BLaER1 treated with 17β-estradiol and CSF1 and Interleukin-3, amounts not matched to agents 10 nM and 100 nM (cell line): ENCODE data around the gene WDHD1.
"Not testable (repeated sequence)": the region's sequence is repeated elsewhere in the genome, so short reads cannot be mapped to it uniquely, and the experiment has no call there.

Experiments
- H3K27ac ChIP-seq, 11 experiments: shearing (Covaris generic); formaldehyde crosslinking; 2 replicates each; pipeline ENCODE4 v1.8.1; 2022
- H3K27me3 ChIP-seq, 11 experiments: shearing (Covaris generic); formaldehyde crosslinking; 2 replicates each; pipeline ENCODE4 v1.8.1; 2022
- H3K36me3 ChIP-seq, 11 experiments: shearing (Covaris generic); formaldehyde crosslinking; 2 replicates each; pipeline ENCODE4 v1.8.1; 2022
- H3K4me1 ChIP-seq, 10 experiments: shearing (Covaris generic); formaldehyde crosslinking; 2 replicates each; pipeline ENCODE4 v1.8.1; 2022
- H3K4me2 ChIP-seq, 11 experiments: shearing (Covaris generic); formaldehyde crosslinking; 2 replicates each; pipeline ENCODE4 v1.8.1; 2022
- H3K4me3 ChIP-seq, 10 experiments: shearing (Covaris generic); formaldehyde crosslinking; 2 replicates each; pipeline ENCODE4 v1.8.1; 2022
- H3K9ac ChIP-seq, 11 experiments: shearing (Covaris generic); formaldehyde crosslinking; 2 replicates each; pipeline ENCODE4 v1.8.1; 2022
- H3K9me3 ChIP-seq, 11 experiments: shearing (Covaris generic); formaldehyde crosslinking; replicated peaks in 1 of 11; 2 replicates each; pipeline ENCODE4 v1.8.1; 2022
- H4K20me1 ChIP-seq, 11 experiments: shearing (Covaris generic); formaldehyde crosslinking; 2 replicates each; pipeline ENCODE4 v1.8.1; 2022
- Cebpa-rat ChIP-seq, 11 experiments: shearing (Covaris generic); IDR thresholded peaks; 2 replicates each; pipeline ENCODE4 v1.8.1; 2022

Gene WDHD1

GRCh38 chr14:55031190-55031589, 4.3 kb upstream of the WDHD1 start:
- Histone ChIP-seq H3K27ac (peak overlapping the region in 6 of 11 experiments; percentile 3 to 31 (median 14); a peak in 4 of 22 replicates), H3K4me3 (peak overlapping the region in 1 of 10 experiments; percentile 13; a peak in 2 of 20 replicates), H3K9ac (peak overlapping the region in 9 of 11 experiments; percentile 6 to 64 (median 35); a peak in 12 of 22 replicates), H3K4me1 (peaks cover 22 to 42% (median 38%) of the 10 kb centered on the region in 10 experiments), H3K4me2 (peak overlapping the region; percentile 68 to 98 (median 81)), H3K9me3 (peaks cover 0 to 5% (median 1%) of the 10 kb centered on the region in 11 experiments; a peak in 7 of 22 replicates), H3K36me3 (peaks cover 28 to 51% (median 37%) of the 10 kb centered on the region in 11 experiments), H3K27me3 (no peaks in the 10 kb centered on the region), H4K20me1 (peaks cover 9 to 64% (median 45%) of the 10 kb centered on the region in 11 experiments; a peak in 18 of 22 replicates)
- no peak for TF ChIP-seq Cebpa-rat (IDR thresholded peaks at IDR 0.05)

GRCh38 chr14:55028476-55028875, 1.6 kb upstream of the WDHD1 start:
- H4K20me1 ChIP-seq: peaks cover 9 to 53% (median 44%) of the 10 kb centered on the region in 11 experiments; a peak in 18 of 22 replicates
- H3K36me3 ChIP-seq: peaks cover 2 to 34% (median 18%) of the 10 kb centered on the region in 11 experiments; a peak in 19 of 22 replicates
- TF ChIP-seq Cebpa-rat (IDR thresholded peaks at IDR 0.05): no peak
- peak overlapping the region; percentile 75 to 92 (median 85) for H3K4me3 ChIP-seq
- no peaks in the 10 kb centered on the region for H3K27me3 ChIP-seq
- no peaks in the 10 kb centered on the region for H3K9me3 ChIP-seq
- peak overlapping the region; percentile 2 to 94 (median 91); a peak in 18 of 22 replicates for H3K27ac ChIP-seq
- peak overlapping the region; percentile 82 to 94 (median 92); a peak in 21 of 22 replicates for H3K9ac ChIP-seq
- peaks cover 32 to 52% (median 48%) of the 10 kb centered on the region in 10 experiments for H3K4me1 ChIP-seq
- peak overlapping the region; percentile 71 to 98 (median 86) for H3K4me2 ChIP-seq

- peaks cover 0 to 34% (median 20%) of the 10 kb centered on the region in 11 experiments; a peak in 16 of 22 replicates for H3K36me3 ChIP-seq
- no peaks in the 10 kb centered on the region for H3K27me3 ChIP-seq
- peaks cover 9 to 50% (median 42%) of the 10 kb centered on the region in 11 experiments; a peak in 18 of 22 replicates for H4K20me1 ChIP-seq
- H3K27ac ChIP-seq: peak overlapping the region; percentile 2 to 94 (median 91); a peak in 20 of 22 replicates
- H3K9ac ChIP-seq: peak overlapping the region; percentile 82 to 94 (median 92)
- H3K9me3 ChIP-seq: no peaks in the 10 kb centered on the region
- H3K4me1 ChIP-seq: peaks cover 32 to 52% (median 48%) of the 10 kb centered on the region in 10 experiments
- TF ChIP-seq Cebpa-rat (IDR thresholded peaks at IDR 0.05): no peak
- H3K4me2 ChIP-seq: peak overlapping the region; percentile 71 to 98 (median 86)
- H3K4me3 ChIP-seq: peak overlapping the region; percentile 75 to 92 (median 85)
Measured at GRCh38 chr14:55028066-55028465, 1.2 kb upstream of the WDHD1 start.

- Histone ChIP-seq H3K27me3 (no peaks in the 10 kb centered on the region), H3K4me3 (peak overlapping the region; percentile 75 to 92 (median 85)), H3K4me2 (peak overlapping the region; percentile 75 to 95 (median 87)), H3K9ac (peak overlapping the region; percentile 82 to 94 (median 92)), H4K20me1 (peaks cover 9 to 34% (median 32%) of the 10 kb centered on the region in 11 experiments; a peak in 18 of 22 replicates), H3K36me3 (peaks cover 0 to 34% (median 28%) of the 10 kb centered on the region in 11 experiments; a peak in 15 of 22 replicates), H3K9me3 (no peaks in the 10 kb centered on the region), H3K27ac (peak overlapping the region; percentile 12 to 94 (median 91); a peak in 21 of 22 replicates), H3K4me1 (peaks cover 28 to 46% (median 42%) of the 10 kb centered on the region in 10 experiments)
- no peak for TF ChIP-seq Cebpa-rat (IDR thresholded peaks at IDR 0.05)
Measured at GRCh38 chr14:55026441-55026792, 482 bp downstream of the WDHD1 start.

GRCh38 chr14:55025948-55026347, 951 bp downstream of the WDHD1 start:
- Histone ChIP-seq H3K4me3 (peak overlapping the region; percentile 75 to 92 (median 85)), H3K27me3 (no peaks in the 10 kb centered on the region), H3K9ac (peak overlapping the region; percentile 82 to 94 (median 92)), H3K36me3 (peaks cover 0 to 35% (median 32%) of the 10 kb centered on the region in 11 experiments; a peak in 15 of 22 replicates), H3K9me3 (no peaks in the 10 kb centered on the region), H3K4me1 (peaks cover 23 to 42% (median 38%) of the 10 kb centered on the region in 10 experiments), H4K20me1 (peaks cover 6 to 29% (median 27%) of the 10 kb centered on the region in 11 experiments; a peak in 18 of 22 replicates), H3K27ac (peak overlapping the region in 10 of 11 experiments; percentile 78 to 94 (median 92); a peak in 19 of 22 replicates), H3K4me2 (peak overlapping the region; percentile 75 to 95 (median 87))
- no peak for TF ChIP-seq Cebpa-rat (IDR thresholded peaks at IDR 0.05)

- not testable (repeated sequence) for H3K9ac ChIP-seq, H3K27me3 ChIP-seq, H3K9me3 ChIP-seq, H3K27ac ChIP-seq, H3K4me2 ChIP-seq, H3K4me3 ChIP-seq
- H4K20me1 ChIP-seq: peaks cover 0 to 14% (median 12%) of the 10 kb centered on the region in 11 experiments; a peak in 16 of 22 replicates
- H3K4me1 ChIP-seq: peaks cover 21 to 37% (median 24%) of the 10 kb centered on the region in 10 experiments
- peaks cover 0 to 51% (median 40%) of the 10 kb centered on the region in 11 experiments; a peak in 16 of 22 replicates for H3K36me3 ChIP-seq
Measured at GRCh38 chr14:55024365-55024764, 2.5 kb downstream of the WDHD1 start.

- no peaks in the 10 kb centered on the region for H3K27me3 ChIP-seq
- no peak overlapping the region for H3K4me3 ChIP-seq
- no peak for TF ChIP-seq Cebpa-rat (IDR thresholded peaks at IDR 0.05)
- H4K20me1 ChIP-seq: no peaks in the 10 kb centered on the region; a peak in 2 of 22 replicates
- H3K27ac ChIP-seq: peak overlapping the region in 2 of 11 experiments; percentile 29 to 33; a peak in 5 of 22 replicates
- no peaks in the 10 kb centered on the region for H3K9me3 ChIP-seq
- peak overlapping the region in 4 of 11 experiments; percentile 19 to 40 (median 34); a peak in 7 of 22 replicates for H3K4me2 ChIP-seq
- H3K4me1 ChIP-seq: peaks cover 0 to 14% (median 4%) of the 10 kb centered on the region in 10 experiments; a peak in 9 of 20 replicates
- H3K36me3 ChIP-seq: peaks cover 0 to 94% (median 71%) of the 10 kb centered on the region in 11 experiments; a peak in 18 of 22 replicates
- no peak overlapping the region for H3K9ac ChIP-seq
Measured at GRCh38 chr14:55019968-55020554, 6.8 kb downstream of the WDHD1 start.

GRCh38 chr14:55015006-55015405, 11.9 kb downstream of the WDHD1 start:
- H3K9ac ChIP-seq: no peak overlapping the region
- H3K9me3 ChIP-seq: no peaks in the 10 kb centered on the region
- no peak overlapping the region for H3K4me2 ChIP-seq
- H3K4me3 ChIP-seq: no peak overlapping the region
- H3K27ac ChIP-seq: no peak overlapping the region
- H3K27me3 ChIP-seq: no peaks in the 10 kb centered on the region
- H4K20me1 ChIP-seq: no peaks in the 10 kb centered on the region
- peaks cover 3 to 97% (median 66%) of the 10 kb centered on the region in 11 experiments; a peak in 21 of 22 replicates for H3K36me3 ChIP-seq
- peaks cover 0 to 7% (median 1%) of the 10 kb centered on the region in 10 experiments; a peak in 8 of 20 replicates for H3K4me1 ChIP-seq
- no peak for TF ChIP-seq Cebpa-rat (IDR thresholded peaks at IDR 0.05)

- H3K9me3 ChIP-seq: no peaks in the 10 kb centered on the region
- no peaks in the 10 kb centered on the region for H3K27me3 ChIP-seq
- H3K27ac ChIP-seq: no peak overlapping the region
- H3K4me2 ChIP-seq: peak overlapping the region in 6 of 11 experiments; percentile 2 to 20 (median 8); a peak in 7 of 22 replicates
- H3K9ac ChIP-seq: no peak overlapping the region
- TF ChIP-seq Cebpa-rat (IDR thresholded peaks at IDR 0.05): no peak
- H3K4me1 ChIP-seq: peaks cover 0 to 23% (median 10%) of the 10 kb centered on the region in 10 experiments; a peak in 13 of 20 replicates
- H3K36me3 ChIP-seq: peaks cover 3 to 99% (median 89%) of the 10 kb centered on the region in 11 experiments; a peak in 21 of 22 replicates
- H4K20me1 ChIP-seq: no peaks in the 10 kb centered on the region; a peak in 1 of 22 replicates
- no peak overlapping the region for H3K4me3 ChIP-seq
Measured at GRCh38 chr14:55005071-55005470, 21.8 kb downstream of the WDHD1 start.
